GM19023 (cell line): ENCODE results near the gene CD300H.
"Not testable (repeated sequence)": the region's sequence is repeated elsewhere in the genome, so short reads cannot be mapped to it uniquely, and the experiment has no call there.

Source experiments
- ATAC-seq: cut with Tn5 transposase; IDR thresholded peaks from one replicate; pipeline ENCODE4 v1.9.1; 2021; ENCODE audit warnings: mild to moderate bottlenecking, moderate library complexity; ENCODE audit not compliant: unreplicated experiment

The CD300H gene

GRCh38 chr17:74528491-74529199 is 38.7 kb downstream of the CD300H start:
- ATAC-seq: peak; percentile 76

- no peak for ATAC-seq
Measured at GRCh38 chr17:74527756-74528155, 39.6 kb downstream of the CD300H start.

GRCh38 chr17:74527081-74527480 is 40.2 kb downstream of the CD300H start:
- no peak for ATAC-seq

- no peak for ATAC-seq
Measured at GRCh38 chr17:74526681-74527080, 40.6 kb downstream of the CD300H start.

- no peak for ATAC-seq
Measured at GRCh38 chr17:74525781-74526288, 41.5 kb downstream of the CD300H start.

- no peak for ATAC-seq
Measured at GRCh38 chr17:74525465-74525725, 41.9 kb downstream of the CD300H start.

GRCh38 chr17:74524653-74525464 is 42.5 kb downstream of the CD300H start:
- no peak for ATAC-seq

GRCh38 chr17:74523308-74523707 is 44.0 kb downstream of the CD300H start:
- ATAC-seq: no peak

GRCh38 chr17:74522381-74523105 is 44.8 kb downstream of the CD300H start:
- no peak for ATAC-seq

- ATAC-seq: no peak
Measured at GRCh38 chr17:74521701-74522201, 45.6 kb downstream of the CD300H start.

GRCh38 chr17:74520790-74521480 is 46.4 kb downstream of the CD300H start:
- ATAC-seq: no peak

GRCh38 chr17:74520016-74520434 is 47.3 kb downstream of the CD300H start:
- ATAC-seq: peak; percentile 46

- not testable (repeated sequence) for ATAC-seq
Measured at GRCh38 chr17:74518413-74518981, 48.8 kb downstream of the CD300H start.

- no peak for ATAC-seq
Measured at GRCh38 chr17:74516561-74517328, 50.6 kb downstream of the CD300H start.

GRCh38 chr17:74515941-74516340 is 51.4 kb downstream of the CD300H start:
- no peak for ATAC-seq

GRCh38 chr17:74514632-74515334 is 52.5 kb downstream of the CD300H start:
- no peak for ATAC-seq

- no peak for ATAC-seq
Measured at GRCh38 chr17:74513987-74514631, 53.2 kb downstream of the CD300H start.

GRCh38 chr17:74512624-74513091 is 54.7 kb downstream of the CD300H start:
- ATAC-seq: peak; percentile 58
